Measurements from ENCODE around the gene CEACAM4.

- TF ChIP-seq EZH2 (IDR thresholded peaks at IDR 0.05) (no peak), CTCF (IDR thresholded peaks at IDR 0.05) (no peak), EZH2phosphoT487 (IDR thresholded peaks at IDR 0.05) (no peak)
Measured at GRCh38 chr19:41587101-41587837, 39.6 kb downstream of the CEACAM4 start.

All from neural progenitor cell (in vitro differentiated cells).